ENCODE data around the gene RTTN. TPM values are rescaled to one million over a fixed set of nuclear protein-coding genes. Genes with fewer than 3 reads are reported as not detected.
"Not testable (repeated sequence)": the region's sequence is repeated elsewhere in the genome, so short reads cannot be mapped to it uniquely, and the experiment has no call there.

RTTN gene
- total RNA-seq, 1 donor from 2014 or later, result 15.7 TPM

DNA sequence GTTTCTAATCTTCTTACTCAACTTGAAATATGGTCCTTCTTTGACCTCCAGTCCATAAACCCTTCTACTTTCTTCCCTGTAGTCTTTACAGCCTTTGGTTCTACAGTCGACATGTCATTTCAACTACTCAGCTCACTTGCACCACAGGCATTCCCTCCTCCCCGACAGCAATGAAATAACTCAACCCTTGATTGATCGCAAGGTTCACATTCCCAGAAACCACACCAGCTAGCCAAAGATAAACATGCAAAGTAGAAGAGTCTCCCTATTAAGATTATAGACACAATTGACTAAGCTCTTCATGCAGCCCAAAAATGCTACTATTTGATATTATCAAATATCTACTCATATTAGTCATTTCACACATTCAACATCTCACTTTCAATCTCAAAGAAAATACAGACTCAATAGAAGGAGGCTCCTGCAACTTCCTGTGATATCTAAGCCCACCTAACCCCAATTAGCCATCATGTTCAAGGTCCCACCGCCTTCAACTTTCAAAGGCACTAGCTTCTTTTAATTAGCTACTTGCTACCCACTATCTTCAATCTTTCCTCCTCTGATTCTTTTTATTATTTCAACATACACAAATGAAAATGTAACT lies 50.8 kb downstream of the RTTN start:
- no peak for DNase-seq (ENCODE audit: low spot score)

DNA sequence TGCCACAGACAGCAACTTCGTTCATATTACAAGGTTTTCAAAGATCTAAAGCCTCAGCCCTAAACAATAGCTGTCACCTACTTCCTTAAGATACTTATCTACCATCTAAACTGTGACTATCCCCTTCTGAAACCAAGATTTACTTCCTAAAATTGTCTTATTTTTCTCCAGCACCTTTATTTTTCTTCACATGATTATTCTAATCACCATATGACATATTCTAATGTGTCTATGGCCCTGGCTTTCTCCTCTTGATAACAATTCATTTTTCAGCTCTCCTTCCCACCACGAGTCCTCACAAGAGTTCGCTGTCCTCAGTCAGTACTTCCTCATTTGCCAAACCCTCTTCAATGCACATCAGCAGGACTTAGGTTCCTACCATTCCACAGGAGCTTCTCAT lies 53.9 kb downstream of the RTTN start:
- DNase-seq (ENCODE audit: low spot score), result no peak

DNA sequence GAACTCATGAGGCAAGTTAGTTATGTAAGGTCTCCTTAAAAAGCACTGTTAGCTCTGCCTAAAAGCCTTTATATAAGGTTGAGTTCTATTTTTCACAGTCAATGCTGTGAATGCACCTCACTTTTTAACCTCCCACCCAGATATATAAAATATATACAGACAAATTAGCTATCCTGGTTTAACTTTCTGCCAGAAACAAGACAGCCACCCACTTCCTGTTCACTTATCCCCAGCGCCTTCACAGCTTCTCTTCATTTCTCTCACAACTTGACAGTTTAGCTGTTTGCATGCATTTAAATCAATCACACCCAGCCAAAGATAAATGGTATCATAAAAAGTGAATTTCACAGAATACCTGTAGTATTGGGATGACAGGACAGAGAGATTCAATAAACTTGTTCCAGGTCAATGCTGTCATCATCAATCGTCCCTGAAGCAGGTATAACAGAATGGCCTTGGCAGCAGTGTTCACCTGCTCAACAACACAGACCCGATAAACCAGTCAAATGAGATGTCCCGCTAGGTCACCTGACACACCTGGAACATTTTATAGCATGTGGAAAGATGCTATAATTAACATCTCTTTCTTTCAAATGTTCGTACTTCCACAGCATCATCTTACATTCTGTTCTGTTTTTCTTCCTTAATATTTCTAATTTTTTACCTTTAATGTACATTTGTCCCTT lies 55.7 kb downstream of the RTTN start:
- no peak for DNase-seq (ENCODE audit: low spot score)

GRCh38 chr18:70149156-70149555 lies 56.3 kb downstream of the RTTN start:
- DNase-seq (ENCODE audit: low spot score), result no peak

GRCh38 chr18:70148039-70148938 lies 57.2 kb downstream of the RTTN start:
- no peak for DNase-seq (ENCODE audit: low spot score)

DNA sequence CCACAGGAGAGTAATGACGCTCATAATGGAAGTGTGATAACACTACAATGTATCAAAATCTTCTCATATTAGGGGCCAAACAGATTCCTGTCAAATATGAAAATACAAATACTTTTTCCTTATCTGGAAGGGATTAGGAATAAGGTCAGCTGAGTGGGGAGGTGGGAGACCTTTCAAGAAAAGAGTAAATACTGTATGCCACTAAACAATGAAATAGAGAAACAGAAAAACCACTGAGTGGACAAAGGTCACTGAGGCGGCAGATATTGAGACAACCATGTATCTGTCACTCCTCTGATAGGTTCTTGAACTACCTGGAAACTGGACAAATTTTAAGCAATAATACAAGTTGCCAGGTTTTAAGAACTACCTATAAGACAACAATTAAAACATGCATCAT lies 59.3 kb downstream of the RTTN start:
- no peak for DNase-seq (ENCODE audit: low spot score)

DNA sequence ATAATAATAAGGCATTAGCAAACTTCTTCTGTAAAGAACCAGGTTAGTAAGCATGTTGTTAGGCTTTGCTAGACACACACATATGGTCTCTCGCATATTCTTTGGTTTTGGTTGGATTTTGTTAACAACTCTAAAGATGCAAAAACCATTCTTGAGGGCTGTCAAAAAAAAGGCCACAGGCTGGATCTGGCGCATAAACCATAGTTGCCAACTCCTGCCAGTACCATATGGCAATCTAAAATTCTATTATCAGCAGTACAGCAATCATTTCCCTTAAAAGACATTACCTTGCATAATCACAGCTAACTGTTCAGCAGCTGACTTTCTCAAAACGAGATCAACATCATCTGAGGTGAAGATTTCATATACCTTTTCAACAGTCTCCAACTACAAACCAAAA lies 63.5 kb downstream of the RTTN start:
- DNase-seq (ENCODE audit: low spot score), result no peak

- no peak for DNase-seq (ENCODE audit: low spot score)
Observed at GRCh38 chr18:70139138-70139537, 66.3 kb downstream of the RTTN start.

DNA sequence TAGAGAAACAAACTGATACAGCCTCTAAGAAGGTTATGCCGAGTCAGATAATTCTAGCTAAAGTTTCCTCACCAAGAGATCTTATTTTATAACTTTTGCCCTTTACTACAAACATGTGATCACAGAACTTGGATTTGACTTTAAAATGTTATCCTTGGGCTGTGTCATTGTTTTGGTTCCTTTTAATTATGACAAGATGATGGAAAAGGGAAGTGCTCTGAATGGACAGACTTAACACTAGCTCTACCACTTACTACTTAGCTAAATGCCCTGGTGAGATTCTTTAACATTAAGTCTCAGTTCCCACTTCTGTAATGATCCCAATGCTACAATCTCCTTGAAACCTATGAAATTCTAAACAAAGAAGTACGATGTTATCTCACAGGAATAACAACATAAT lies 69.9 kb downstream of the RTTN start:
- DNase-seq (ENCODE audit: low spot score), result no peak

DNA sequence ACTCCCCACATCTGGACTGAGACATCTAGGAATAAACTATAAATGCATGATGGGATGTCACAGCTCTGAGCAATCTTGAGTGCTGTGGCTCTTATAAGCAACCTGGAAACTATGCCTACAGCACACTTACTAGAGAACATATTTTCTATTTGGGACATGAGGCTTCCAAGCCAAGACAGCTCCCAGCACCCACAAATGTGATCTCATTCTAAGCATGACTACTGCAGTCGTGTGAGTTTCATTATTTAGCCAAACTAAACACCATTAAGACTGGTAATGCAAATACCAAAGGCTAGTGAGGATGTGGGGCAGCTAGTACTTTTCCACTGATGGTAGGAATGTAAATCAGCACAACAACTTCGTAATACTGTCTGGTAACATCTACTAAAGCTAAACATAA lies 72.5 kb downstream of the RTTN start:
- DNase-seq (ENCODE audit: low spot score), result no peak

- DNase-seq (ENCODE audit: low spot score), result no peak
Observed at GRCh38 chr18:70128271-70128670, 77.2 kb downstream of the RTTN start.

- no peak for DNase-seq (ENCODE audit: low spot score)
Observed at GRCh38 chr18:70127359-70127758, 78.1 kb downstream of the RTTN start.

- no peak for DNase-seq (ENCODE audit: low spot score)
Observed at GRCh38 chr18:70126832-70127231, 78.7 kb downstream of the RTTN start.

DNA sequence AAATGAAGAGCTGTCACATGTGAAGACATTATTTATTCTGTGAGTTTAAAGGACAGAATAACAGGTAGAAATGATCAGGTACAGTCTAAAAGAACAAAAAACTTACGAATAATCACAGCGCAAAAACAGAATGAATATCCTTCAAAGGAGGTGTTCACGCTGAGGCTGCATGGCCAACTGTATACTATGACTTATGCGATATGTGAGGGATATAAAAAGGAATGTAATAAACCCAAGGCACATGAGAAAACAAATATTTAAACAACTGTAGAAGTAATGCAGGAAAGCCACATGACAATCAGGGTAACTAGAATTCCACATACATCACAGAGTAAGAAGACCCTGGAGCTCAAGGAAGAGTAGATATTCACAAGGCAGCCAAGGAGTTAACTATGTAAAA lies 81.3 kb downstream of the RTTN start:
- DNase-seq (ENCODE audit: low spot score), result no peak

DNA sequence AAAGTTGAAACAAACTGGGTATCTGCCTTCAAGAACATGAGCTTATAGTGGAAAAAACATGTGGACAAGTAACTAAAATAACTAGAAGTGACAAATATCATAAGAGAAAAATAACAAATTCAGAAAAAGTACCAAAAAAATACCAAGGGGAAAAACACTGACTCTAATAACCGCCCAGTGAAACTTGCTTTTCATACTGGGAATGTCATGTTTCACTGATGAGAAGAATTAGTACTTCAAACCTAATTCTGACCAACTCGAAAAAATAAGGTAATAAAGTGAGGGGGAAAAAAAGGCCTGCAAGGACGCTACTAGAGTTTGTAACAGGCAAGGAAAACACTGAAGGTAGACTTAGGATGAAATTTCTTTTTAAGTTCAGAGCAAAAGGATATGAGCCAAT lies 83.6 kb downstream of the RTTN start:
- no peak for DNase-seq (ENCODE audit: low spot score)

- no peak for DNase-seq (ENCODE audit: low spot score)
Observed at GRCh38 chr18:70116949-70117348, 88.5 kb downstream of the RTTN start.

DNA sequence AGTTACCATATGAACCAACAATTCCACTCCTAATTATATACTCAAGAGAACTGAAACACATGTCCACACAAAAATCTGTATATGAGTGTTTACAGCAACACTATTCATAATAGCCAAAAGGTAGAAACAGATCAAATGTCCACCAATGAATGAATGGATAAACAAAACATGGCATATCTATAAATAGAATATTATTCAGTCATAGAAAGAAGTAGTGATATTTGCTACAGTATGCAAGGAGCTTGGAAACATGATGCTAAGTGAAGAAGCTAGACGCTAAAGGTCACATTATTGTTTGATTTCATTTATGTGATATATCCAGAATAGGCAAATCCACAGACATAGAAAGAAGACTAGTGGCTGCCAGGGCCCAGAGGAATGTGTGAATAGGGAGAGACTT lies 92.0 kb downstream of the RTTN start:
- no peak for DNase-seq (ENCODE audit: low spot score)

DNA sequence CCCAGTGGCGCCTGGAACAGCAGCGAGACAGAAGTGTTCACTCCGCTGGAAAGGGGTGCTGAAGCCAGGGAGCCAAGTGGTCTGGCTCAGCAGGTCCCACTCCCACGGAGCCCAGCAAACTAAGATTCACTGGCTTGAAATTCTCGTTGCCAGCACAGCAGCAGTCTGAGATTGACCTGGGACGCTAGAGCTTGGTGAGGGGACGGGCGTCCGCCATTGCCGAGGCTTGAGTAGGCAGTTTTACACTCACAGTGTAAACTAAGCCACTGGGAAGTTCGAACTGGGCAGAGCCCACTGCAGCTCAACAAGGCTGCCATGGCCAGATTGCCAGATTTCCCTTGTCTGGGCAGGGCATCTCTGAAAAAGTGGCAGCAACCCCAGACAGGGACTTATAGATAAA lies 94.8 kb downstream of the RTTN start:
- no peak for DNase-seq (ENCODE audit: low spot score)

DNA sequence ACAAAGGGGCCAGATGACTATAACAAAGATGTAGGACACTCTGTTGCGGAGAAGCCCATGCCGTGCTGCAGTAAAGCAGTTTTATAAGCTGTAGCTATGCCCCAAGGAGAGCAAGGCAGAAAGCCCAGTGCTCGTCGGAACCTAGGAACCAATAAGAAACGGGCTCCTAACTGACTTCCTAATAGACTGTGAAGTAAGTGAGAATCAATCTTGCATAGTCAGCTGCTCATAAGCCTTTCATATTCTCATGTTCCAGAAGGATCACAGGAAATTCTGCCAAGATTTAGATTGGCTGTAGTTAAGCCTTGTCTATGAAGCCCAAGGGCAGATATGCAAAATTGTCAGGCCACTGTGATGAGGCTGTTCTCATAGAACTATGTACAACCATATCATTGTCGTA lies 98.4 kb downstream of the RTTN start:
- no peak for DNase-seq (ENCODE audit: low spot score)

- DNase-seq (ENCODE audit: low spot score), result not testable (repeated sequence)
Observed at GRCh38 chr18:70102854-70103253, 102.6 kb downstream of the RTTN start.

- DNase-seq (ENCODE audit: low spot score), result no peak
Observed at GRCh38 chr18:70089858-70090257, 115.6 kb downstream of the RTTN start.

- no peak for DNase-seq (ENCODE audit: low spot score)
Observed at GRCh38 chr18:70086085-70086484, 119.4 kb downstream of the RTTN start.

DNA sequence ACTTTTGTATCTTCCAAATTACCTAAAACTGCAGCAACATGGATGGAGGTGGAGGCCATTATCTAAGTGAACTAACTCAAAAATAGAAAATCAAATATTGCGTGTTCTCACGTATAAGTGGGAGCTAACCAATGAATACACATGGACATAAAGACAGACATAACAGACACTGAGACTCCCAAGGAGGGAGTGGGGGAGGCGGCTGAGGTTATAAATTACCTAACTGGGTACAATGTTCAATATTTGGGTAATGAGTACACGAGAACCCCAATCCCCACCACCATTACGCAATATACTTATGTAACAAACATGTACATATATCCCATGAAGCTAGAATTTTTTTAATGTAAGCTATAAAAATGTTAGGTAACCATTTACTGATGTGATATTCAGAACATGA lies 119.8 kb downstream of the RTTN start:
- DNase-seq (ENCODE audit: low spot score), result no peak
